BJ (cell line): ENCODE data around the gene KRTDAP. TPM values are rescaled to one million over a fixed set of nuclear protein-coding genes. Genes with fewer than 3 reads are reported as not detected.

ENCODE experiments used
- CTCF ChIA-PET: fragments of 350-600 bp; formaldehyde crosslinking; extraction: SDS; loops from one replicate; lab custom pipeline; 2021; ENCODE audit warnings: antibody characterized with exemption, inconsistent platforms; lab: Yijun Ruan, JAX
- POLR2A ChIA-PET: fragments of 300-600 bp; sonication (Branson Sonifier 250); formaldehyde crosslinking; extraction: SDS; loops from one replicate; lab custom pipeline; 2021; ENCODE audit warnings: antibody characterized with exemption; lab: Charles Lee
- DNase-seq: peaks from one replicate; pipeline ENCODE4 v3.0.0-alpha.2; 2011; ENCODE audit warnings: low read depth
- H3K27me3 ChIP-seq: 2 replicates; pipeline ENCODE4 v1.6.0; 2011; ENCODE audit warnings: low read length; ENCODE audit not compliant: control insufficient read depth, insufficient read depth
- H3K36me3 ChIP-seq: 2 replicates; pipeline ENCODE4 v1.5.1; 2011; ENCODE audit warnings: low read length; ENCODE audit not compliant: control insufficient read depth, insufficient read depth
- H3K4me3 ChIP-seq: 2 replicates; pipeline ENCODE4 v1.5.1; 2011; ENCODE audit warnings: low read depth, mild to moderate bottlenecking, control low read depth, low read length
- polyA plus RNA-seq: library from polyadenylated mRNA; depleted of rRNA; stranded (reverse); fragments of >200 nt; gene quantifications from 2 replicates; pipeline ENCODE4 v1.2.3, GENCODE V29; 2011
- TF ChIP-seq, protein P1 (sequence below): IDR thresholded peaks from 2 replicates; pipeline ENCODE4 v1.5.1; 2011; ENCODE audit warnings: low read depth, mild to moderate bottlenecking, control low read depth, inconsistent platforms, low read length, moderate library complexity; ENCODE audit not compliant: insufficient read depth

The KRTDAP gene
- polyA plus RNA-seq, 1 experiment = not detected

DNA sequence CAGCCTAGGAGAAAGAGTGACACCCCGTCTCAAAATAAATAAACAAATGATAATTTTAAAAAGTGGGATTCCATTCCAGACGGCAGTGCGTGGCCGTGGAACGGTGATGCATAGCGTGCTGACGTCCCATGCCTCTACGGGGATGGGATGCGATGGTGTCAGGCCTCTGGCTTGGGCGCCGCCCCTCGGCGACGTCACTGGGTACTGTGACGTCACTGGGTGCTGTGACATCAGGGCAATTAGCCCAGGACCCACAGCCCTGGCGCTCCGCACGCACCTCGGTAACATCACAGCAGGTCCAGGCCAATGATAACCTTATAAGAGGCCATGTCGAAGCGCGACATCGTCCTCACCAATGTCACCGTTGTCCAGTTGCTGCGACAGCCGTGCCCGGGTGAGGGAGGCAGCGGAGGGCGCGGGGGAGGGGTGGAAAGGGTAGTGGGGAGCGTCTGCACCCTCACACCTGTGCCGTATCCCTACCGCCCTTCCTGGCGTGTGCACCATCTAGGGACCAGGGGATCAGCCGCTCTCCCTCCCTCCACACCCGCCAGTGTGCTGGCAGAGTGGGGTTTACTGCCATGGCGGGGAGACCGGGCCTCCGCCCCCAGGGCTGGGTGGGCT lies 43.0 kb upstream of the KRTDAP start, which contains the start of gene GAPDHS:
GAPDHS (plus strand) TSS at position 256 of the 621 bp plus-strand sequence; CDS start at position 328, 72 bp downstream.
- TF ChIP-seq, protein P1, sequence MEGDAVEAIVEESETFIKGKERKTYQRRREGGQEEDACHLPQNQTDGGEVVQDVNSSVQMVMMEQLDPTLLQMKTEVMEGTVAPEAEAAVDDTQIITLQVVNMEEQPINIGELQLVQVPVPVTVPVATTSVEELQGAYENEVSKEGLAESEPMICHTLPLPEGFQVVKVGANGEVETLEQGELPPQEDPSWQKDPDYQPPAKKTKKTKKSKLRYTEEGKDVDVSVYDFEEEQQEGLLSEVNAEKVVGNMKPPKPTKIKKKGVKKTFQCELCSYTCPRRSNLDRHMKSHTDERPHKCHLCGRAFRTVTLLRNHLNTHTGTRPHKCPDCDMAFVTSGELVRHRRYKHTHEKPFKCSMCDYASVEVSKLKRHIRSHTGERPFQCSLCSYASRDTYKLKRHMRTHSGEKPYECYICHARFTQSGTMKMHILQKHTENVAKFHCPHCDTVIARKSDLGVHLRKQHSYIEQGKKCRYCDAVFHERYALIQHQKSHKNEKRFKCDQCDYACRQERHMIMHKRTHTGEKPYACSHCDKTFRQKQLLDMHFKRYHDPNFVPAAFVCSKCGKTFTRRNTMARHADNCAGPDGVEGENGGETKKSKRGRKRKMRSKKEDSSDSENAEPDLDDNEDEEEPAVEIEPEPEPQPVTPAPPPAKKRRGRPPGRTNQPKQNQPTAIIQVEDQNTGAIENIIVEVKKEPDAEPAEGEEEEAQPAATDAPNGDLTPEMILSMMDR = no peak
- Histone ChIP-seq H3K4me3 (no peak within 1 kb of the TSS), H3K36me3 (no peaks in the 10 kb centered on the region), H3K27me3 (peaks cover 9% of the 10 kb centered on the region)
- no peak for DNase-seq
- ChIA-PET CTCF (interaction anchor here (2.8 kb wide), 1 partner anchor 16 kb away, joined by 9 read pairs; no protein-coding TSS in a partner anchor), POLR2A (no interaction called here)

DNA sequence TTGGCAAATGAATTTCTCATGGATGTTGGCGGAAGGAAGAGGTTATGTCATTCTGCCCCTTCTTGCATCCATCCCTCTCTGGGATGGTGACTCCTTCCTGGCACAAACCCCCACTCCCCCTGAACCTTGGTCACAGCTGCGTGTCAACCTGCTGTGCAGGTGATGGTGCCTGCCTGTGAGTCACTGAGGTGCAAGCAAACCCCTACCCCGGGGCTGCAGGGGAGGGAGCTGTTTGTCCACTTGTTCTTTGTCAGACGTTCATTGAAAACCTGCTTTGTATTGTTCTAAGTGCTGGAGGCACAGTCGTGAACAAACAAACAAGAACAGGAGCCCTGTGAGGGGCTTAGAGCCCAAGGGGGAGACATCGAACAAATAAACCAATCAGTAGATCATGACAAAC lies 41.0 kb upstream of the KRTDAP start:
- ChIA-PET POLR2A (no interaction called here), CTCF (interaction anchor here (0.6 kb wide), 2 partner anchors 21 to 161 kb away, joined by 3 read pairs; no protein-coding TSS in a partner anchor)
- H3K27me3 ChIP-seq = peaks cover 9% of the 10 kb centered on the region
- H3K36me3 ChIP-seq = no peaks in the 10 kb centered on the region
- no peak overlapping the region for H3K4me3 ChIP-seq
- TF ChIP-seq, protein P1 = no peak
- DNase-seq = no peak

DNA sequence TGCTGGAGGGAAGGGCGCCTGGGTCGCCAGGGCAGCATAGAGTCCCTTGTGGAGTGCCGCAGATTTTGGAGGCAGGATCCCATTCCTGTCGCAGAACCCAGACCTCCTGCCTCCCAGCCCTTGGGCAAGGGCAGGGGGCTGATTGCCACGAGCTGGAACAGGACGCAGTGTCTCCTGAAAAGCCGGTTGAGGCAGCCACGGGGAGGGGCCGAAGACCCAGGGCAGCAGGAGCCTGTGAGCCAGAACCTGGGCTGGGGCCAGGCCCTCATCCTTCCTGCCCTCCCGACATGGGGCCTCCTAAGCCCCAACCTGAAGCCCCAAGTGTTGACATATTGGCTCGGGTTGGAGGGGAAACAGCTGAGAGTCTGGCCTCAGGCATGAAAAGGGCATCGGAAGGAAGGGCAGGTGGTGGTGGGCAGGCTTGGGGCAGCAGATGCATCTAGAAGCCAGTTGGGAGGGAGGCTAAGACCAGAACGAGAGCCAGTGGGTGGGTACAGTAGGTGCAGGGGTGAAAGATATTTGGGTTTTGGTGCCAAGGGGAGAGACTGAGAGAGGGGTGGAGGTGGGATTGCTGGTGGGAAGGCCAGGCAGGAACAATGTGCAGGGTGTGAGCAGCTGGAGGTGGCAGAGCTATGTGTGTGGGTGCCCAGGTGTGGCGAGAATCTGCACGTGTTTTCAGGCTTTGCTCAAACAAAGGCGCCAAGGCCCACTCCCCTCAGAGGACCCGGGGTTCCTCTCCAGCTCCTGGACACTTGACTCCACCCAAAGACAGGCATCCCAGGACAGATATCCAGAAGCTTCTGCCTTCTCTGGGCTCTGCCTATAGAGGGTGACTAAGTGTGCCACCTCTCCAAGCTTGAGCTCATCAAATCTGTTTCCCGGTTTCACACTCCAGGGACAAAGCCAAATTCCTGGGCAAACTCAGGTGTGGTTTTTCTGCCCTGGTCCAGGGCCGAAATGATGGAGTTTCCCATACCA lies 39.3 kb upstream of the KRTDAP start:
- Histone ChIP-seq H3K4me3 (no peak overlapping the region), H3K27me3 (peaks cover 14% of the 10 kb centered on the region), H3K36me3 (no peaks in the 10 kb centered on the region)
- POLR2A ChIA-PET = no interaction called here
- CTCF ChIA-PET = interaction anchor here (1.1 to 2.0 kb wide), 3 partner anchors 15 to 19 kb away, joined by 3 to 11 read pairs (median 7); no protein-coding TSS in a partner anchor
- DNase-seq = no peak
- TF ChIP-seq, protein P1 = no peak

DNA sequence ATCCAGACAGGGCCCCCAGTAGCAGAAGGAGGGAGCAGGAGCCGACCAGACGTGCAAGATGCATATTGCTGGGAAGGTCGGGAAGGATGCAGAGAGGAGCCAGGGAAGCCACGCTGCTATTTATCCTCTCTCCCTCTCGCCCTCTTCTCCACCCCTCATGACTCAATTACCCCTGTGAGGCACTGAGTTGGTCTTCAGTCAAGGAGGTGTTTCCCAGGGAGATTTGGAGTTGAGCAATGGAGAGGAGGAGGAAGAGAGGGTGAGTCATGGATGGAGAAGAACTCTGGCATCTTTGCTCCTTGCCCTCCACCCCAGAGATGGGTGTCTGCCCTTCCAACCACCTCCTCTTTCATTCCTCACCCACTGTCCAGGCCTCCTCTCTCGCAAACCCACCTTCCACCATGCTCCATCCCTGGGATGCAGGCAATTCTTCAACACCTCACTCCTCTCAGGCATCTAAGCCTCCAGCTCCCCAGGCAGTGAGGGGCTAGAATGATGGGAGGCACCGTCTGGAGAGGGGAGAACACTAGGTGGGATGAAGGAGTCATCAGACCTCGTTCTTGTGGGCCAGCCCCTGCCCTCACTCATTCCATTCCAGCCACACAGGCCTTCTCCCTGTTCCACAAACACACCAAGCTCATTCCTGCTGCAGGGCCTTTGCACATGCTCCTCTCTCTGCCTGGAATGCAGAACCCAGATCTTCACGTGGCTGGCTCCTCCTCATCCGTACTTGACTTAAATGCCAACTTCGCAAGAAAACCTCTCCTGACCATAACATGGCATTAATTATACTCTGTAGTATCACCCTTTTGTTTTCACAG lies 38.2 kb upstream of the KRTDAP start, which contains the start of gene SBSN:
SBSN (minus strand) TSS at position 94 of the 821 bp plus-strand sequence; CDS start at position 64, 30 bp downstream.
- H3K36me3 ChIP-seq = no peaks in the 10 kb centered on the region
- TF ChIP-seq, protein P1 = no peak
- POLR2A ChIA-PET = no interaction called here
- peak; percentile 18 for DNase-seq
- no peak within 1 kb of the TSS for H3K4me3 ChIP-seq
- CTCF ChIA-PET = interaction anchor here (2.0 kb wide), 1 partner anchor 18 kb away, joined by 11 read pairs; no protein-coding TSS in a partner anchor
- H3K27me3 ChIP-seq = peaks cover 12% of the 10 kb centered on the region
